Stimulated activated CD8-positive, alpha-beta memory T cell treated with anti-CD3 and anti-CD28 coated beads, Interleukin-15, amount 100 ng/mL, for 24 hours (primary cell): ENCODE data around the gene SLC24A3.

Experiments
- DNase-seq: peaks from one replicate; pipeline ENCODE4 v3.0.0-alpha.2; 2020; ENCODE audit warnings: low read depth

The SLC24A3 gene

GRCh38 chr20:19347943-19348456 is 135.6 kb downstream of the SLC24A3 start:
- DNase-seq = no peak

- no peak for DNase-seq
Measured at GRCh38 chr20:19348582-19348981, 136.1 kb downstream of the SLC24A3 start.

- no peak for DNase-seq
Measured at GRCh38 chr20:19349879-19350278, 137.4 kb downstream of the SLC24A3 start.

DNA sequence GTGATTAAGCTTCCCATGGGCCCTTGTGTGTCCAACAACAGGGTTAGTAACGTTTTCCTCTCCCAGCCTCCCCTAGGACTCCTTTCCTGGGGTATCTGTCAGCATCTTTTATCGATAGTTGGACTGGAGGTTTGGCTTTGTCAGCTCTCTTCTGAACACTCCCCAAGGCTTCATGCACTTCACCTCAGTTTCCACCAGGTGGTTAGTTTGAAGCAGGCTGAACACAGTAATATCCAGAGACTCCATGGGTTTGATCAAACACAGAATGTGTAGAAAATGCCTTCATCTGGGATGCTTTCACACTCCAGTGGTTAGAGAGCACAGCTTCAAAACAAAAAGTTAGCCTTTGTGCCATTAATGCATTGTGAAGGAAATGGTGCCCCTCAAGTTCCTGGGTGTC is 139.1 kb downstream of the SLC24A3 start:
- DNase-seq = no peak

- DNase-seq = no peak
Measured at GRCh38 chr20:19354950-19355349, 142.5 kb downstream of the SLC24A3 start.

DNA sequence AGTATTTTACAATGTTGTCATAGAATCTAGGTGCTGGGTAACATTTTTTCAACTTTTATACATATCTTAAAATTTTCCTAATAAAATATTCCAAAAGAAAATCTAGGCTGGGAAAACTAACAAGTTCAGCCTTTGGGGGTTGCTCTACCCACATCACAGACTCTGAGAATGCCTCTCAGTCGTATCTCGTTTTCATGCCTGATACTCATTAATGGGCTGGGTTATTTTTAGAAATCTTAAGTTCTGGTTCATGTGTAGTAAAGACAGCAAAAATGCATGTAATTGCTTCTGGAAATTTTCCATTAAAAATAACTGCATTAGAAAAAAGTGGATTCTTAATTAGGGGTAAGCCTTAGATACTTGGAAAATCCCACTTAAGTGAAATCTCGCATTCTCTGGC is 149.3 kb downstream of the SLC24A3 start:
- no peak for DNase-seq

- no peak for DNase-seq
Measured at GRCh38 chr20:19363476-19363875, 151.0 kb downstream of the SLC24A3 start.

DNA sequence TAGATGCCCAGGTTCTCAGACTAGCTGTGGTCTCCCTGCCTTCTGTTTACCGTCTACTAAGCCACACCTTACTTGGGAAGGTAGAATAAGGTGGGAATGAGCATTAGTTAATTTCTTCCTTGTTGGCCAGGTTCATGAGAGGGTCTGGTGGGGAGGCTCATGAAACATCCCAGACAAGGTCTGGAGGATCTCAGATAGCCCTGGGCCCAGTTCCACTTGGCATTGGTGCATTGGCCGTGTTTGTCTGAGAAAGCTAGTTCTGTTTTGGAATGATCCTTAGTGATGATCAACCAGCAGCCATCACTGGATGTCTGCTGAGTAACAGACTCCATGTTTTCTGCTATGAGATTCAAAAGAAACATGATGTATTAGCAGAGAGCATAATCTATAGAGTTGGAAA is 155.1 kb downstream of the SLC24A3 start:
- no peak for DNase-seq

GRCh38 chr20:19368351-19368750 is 155.9 kb downstream of the SLC24A3 start:
- no peak for DNase-seq

DNA sequence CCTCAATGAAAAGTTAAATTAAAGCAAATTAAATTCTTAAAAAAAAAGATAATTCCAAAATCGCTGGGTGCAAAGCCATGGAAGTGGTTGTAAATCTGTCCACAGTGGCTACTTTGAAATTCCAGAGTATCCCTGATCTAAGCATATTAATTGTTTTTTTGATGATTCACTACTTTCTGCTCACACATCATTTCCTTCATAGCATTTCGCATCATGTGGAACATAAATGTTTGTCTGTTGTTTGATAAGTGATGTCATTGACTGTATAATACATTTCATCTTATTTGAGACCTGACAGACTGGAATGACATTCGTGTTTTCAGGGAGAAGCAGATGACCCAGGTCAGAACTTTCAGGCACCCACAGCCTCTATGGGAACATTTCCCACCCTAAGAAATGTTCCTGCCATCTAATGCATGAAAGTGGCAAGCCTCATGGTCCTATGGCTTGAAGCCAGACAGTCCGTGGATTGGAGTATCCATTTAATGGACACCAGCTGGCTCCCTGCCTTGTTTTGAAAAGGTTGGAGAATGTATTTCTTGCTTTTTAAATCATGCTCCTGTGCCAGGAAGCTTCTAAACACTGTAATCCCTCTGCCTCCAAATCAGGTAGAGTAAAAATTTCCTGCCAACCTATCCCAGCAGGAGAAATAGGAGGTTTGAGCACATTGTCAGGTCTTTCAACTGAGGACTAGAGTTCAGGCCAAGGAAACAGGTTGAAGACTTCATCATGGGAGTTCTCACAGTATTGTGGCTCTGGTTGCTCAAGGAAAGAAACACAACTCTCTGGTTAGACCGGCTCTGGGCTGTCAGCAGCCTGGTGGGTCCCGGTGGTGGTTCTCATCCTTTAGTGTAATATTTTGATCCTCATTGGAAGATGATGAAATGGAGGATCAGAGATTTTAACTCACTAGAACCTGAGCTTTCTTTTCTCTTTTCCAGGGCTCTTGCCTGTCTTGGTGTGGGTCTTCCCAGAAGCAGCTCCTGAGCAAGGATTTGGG is 157.9 kb downstream of the SLC24A3 start:
- no peak for DNase-seq

DNA sequence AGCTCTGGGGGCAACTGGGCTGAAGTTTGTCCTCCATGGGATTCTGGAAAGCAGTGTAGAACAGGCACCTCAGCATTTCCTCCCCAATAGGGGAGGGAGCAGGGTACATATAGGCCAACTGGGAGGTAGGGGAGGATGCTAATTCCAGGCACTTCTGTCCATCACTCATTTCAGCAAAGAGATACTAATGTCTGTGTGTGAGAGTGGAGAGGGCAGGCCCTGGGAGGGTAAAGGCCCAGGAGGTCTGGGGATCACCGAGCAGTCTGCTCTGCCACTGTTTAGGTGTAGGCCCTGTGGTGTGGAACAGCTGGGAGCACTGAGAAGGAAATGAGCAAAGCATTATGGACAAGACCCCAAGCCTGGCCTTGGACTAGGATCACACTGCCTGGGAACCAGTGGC is 158.7 kb downstream of the SLC24A3 start:
- DNase-seq = no peak

- no peak for DNase-seq
Measured at GRCh38 chr20:19374216-19374615, 161.8 kb downstream of the SLC24A3 start.

- DNase-seq = no peak
Measured at GRCh38 chr20:19375395-19375794, 163.0 kb downstream of the SLC24A3 start.

GRCh38 chr20:19375801-19376200 is 163.4 kb downstream of the SLC24A3 start:
- no peak for DNase-seq

DNA sequence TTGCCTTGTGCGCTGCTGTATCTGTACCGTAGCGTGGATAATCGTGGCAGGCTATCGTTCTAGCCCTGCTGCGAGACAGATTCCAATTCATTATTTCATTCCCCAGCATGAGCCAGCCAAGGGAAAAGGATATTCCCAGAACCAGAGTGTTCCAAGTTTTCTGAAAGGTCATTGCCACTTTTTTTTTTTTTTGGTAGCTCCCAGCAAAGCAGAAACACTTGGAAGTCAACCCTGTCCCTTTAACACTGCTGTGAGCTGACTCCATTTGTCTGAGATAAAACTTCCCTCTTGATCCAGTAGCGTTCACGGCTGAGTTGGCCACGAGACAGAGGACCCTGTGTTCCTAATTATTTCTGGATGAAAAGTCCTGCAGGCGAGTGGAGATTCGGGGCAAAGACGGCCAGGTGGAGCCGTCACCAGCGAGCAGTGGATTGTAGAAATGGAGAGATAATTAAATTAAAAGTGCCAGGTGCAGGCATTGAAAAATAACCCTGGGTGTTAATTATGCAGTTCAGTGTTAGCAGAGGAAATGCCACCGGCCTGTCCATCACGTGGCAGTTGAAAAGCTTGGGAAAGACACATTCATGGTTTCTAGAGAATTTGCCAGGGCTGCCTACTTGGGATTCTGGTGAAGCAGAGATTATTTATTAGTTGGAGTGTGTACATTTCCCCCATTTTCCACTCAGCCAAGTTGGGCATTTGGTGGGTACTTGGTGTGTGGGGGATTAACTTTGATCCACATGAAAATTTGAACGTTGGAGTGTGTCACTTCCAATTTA is 164.2 kb downstream of the SLC24A3 start:
- no peak for DNase-seq

DNA sequence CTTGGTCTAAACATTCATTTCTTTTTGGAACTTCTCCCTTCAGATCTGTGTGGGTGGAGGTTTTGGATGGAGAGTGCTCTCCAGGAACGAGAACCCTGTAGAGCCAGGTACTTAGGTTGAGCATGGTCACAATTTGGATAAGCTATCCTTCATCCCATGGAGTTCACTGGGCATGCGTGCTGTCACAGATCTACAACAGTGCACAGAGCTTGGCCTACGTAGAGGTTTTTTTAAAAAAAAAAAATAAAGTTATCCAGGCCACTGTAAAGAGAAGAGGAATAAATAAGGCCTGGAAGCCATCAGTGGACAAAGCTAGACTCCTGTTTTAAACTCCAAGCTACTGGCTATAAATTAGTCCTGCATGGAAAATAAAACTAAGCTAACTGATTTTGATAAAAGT is 165.6 kb downstream of the SLC24A3 start:
- DNase-seq = no peak

DNA sequence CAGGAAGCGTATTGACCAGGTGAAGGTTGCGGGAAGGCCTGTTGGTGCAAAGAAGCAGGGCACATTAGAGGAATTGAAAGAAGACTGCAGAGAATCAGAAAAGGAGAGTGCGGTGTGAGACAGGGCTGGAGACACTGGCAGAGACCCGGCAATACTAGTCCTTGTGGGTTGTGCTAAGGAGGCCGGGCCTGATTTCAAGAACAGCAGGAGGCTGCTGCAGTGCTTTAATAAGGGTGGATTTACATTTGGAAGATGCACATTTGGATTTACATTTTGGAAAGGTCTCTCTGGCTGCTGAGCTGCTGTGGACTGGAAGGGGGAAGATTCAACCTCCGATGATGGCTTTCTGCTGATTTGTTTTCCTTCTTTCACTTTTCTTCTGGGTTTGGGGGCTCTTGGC is 167.8 kb downstream of the SLC24A3 start:
- DNase-seq = no peak

DNA sequence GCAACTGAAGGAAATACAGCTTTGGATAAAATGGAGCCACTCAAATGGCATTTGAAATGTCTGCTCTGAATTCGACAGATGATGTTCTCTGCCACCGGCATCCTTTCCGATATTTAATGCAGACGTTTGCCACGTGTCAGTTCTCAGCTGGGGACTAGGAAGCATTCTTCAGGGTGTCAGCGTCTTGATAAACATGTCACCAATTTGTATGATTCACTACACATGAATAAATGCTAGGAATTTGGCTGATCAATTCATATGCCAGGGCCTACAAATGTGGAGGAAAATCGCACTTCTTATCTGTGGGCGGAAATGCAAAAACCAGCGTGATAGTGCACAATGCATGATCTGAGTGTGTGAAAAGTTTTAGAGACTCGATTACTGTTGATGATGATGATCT is 169.5 kb downstream of the SLC24A3 start:
- DNase-seq = no peak

- DNase-seq = no peak
Measured at GRCh38 chr20:19382386-19383340, 170.2 kb downstream of the SLC24A3 start.

- DNase-seq = no peak
Measured at GRCh38 chr20:19384940-19385339, 172.5 kb downstream of the SLC24A3 start.

DNA sequence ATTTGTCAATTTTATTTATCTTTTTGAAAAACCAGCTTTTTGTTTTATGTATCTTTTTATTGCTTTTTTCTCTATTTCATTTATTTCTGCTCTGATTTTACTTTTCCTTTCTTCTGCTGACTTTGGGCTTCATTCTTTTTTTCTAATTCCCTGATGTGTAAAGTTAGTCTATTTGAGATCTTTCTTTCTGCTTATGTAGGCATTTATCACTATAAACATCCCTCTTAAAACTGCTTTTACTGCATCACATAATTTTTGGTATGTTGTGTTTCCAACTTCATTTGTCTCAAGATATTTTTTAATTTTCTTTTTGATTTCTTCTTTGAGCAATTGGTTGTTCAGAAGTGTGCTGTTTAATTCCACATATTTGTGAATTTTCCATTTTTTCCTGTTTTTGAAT is 174.8 kb downstream of the SLC24A3 start:
- DNase-seq = no peak
